NCI-H2029 (cell line): ENCODE results near the gene LST1.
A peak's percentile ranks its signal among the peaks of the same experiment; 100 is the strongest.
"Not testable (repeated sequence)": the region's sequence is repeated elsewhere in the genome, so short reads cannot be mapped to it uniquely, and the experiment has no call there.

Experiments used
- DNase-seq: peaks from one replicate; lab custom pipeline; 2025; lab: John Stamatoyannopoulos, UW

LST1 gene

DNA sequence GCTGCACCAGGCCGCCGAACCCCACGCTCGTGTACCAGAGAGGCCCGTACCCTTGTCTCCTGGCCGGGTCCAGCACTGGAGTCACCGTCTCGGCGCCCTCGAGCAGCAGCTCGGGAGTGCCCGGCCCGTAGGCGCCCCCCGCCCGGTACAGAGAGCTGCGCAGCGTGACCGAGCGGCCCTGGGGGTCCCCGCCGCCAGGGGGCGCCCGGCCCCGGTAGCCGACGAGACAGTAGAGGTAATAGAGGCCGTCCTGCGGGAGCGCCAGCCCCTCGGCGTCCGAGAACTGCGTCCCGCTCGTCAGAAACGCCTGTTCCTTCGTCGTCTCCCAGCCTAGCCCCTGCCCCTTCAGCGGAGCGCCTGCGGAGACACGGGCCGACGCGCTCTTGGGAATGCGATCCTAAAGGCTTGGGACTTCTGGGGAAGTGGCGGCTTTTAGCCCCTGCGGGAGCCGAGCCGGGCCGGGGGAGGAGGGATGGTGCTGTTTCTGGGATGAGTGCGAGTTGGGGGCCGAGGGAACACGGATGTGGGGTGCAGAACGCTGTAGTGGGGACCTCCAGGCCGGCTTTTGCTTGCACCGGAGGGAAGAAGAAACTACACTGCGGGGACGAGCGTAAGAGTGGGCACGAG is 5.2 kb upstream of the LST1 start:
- peak; percentile 46 for DNase-seq

DNA sequence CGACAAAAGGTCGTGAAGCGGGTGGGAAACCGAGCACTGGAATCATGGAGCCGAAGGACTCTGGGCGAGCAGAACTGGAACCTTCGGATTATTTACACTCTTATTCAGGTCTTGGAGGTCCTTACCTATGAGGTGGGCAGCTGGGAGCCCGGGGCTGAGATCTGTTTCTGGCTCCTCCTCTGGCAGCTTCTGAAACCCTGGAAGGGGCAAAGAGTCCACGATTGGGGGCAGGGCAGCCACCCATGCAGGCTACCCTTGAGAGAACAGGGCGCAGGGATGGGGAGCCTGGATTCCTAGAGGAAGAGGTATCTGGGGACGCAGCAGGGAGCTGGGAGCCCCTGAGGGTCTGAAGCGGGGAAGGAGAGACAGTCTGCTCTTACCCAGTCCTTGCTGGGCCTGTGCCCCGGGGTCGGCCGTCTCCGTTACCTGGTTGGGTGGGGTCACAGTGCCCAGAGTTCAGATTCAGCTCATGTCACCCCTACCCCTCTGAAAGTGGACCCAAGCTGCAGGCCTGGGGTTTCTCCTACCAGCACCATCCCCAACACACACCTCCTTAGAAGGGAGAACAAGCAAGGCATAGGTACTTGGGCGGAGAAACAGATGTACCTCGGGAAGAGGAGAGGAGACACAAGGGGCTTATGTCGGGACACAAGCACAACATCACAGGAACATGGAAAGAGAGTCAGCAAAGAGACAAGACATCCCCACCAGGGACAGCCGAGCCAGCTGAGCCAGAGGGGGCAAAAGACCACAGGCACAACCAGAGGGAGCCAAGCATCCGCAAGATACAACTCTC is 4.4 kb upstream of the LST1 start:
- no peak for DNase-seq

DNA sequence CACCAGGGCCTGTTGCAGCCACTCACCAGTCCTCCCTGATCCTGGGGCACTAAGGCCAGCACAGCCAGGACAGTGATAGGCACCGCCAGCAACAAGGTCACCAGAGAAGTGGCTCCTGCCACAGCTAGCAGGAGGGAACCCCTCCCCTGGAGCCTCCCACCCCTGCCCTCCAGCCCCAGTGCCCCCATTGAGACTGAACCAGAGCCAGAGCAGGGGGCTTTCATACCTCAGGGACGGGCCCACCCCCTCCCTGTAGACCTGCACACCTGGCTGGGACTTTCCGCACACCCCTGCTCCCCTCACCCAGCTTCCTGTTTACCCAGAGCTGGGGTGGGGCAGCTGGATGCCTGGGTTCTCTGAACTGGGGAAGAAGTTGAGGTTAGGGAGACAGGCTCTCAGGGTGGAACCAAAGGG is 3.8 kb upstream of the LST1 start, which contains the start of gene LTB:
Gene LTB (minus strand): TSS at position 195 of the 414 bp plus-strand sequence. CDS start 7 bp downstream, at position 188.
- DNase-seq: no peak

DNA sequence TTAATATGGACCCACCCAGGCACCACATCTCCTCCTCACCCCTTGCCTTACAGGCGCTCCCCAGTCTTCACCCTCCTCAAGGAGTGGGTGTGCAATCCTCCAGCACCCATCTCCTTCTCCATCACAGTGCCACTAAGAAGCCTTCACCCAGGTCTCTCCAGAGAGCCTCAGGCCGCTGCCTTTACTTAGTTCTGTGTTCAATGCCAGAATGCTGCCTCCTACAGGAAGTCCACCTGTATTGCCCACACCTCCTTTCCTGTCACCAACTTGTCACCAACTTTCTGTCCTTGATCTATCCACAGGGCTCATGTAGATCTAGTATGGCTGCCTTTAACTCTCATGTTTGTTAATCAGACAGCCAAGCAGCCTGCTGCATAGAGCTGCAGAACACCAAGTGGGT is 586 bp upstream of the LST1 start:
- DNase-seq: no peak

GRCh38 chr6:31586599-31587281 is 663 bp downstream of the LST1 start:
- DNase-seq: no peak

- no peak for DNase-seq
Observed at GRCh38 chr6:31587791-31588777, 2.0 kb downstream of the LST1 start.

GRCh38 chr6:31588871-31589650 is 3.0 kb downstream of the LST1 start:
- no peak for DNase-seq

DNA sequence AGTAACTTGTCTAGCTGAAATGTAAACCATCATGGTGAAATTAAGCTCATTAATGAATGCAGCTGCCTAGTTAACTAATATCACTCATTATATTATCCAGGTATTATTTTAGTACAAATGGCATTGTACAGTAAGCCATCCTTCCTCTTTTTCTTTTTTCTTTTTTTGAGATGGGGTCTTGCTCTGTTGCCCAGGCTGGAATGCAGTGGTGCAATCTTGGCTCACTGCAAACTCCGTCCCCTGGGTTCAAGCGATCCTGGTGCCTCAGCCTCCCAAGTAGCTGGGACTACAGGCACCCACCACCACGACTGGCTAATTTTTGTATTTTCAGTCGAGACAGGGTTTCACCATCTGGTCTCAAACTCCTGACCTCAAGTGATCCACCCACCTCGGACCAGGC is 4.6 kb downstream of the LST1 start:
- not testable (repeated sequence) for DNase-seq

- DNase-seq: no peak
Observed at GRCh38 chr6:31592396-31592771, 6.3 kb downstream of the LST1 start.

DNA sequence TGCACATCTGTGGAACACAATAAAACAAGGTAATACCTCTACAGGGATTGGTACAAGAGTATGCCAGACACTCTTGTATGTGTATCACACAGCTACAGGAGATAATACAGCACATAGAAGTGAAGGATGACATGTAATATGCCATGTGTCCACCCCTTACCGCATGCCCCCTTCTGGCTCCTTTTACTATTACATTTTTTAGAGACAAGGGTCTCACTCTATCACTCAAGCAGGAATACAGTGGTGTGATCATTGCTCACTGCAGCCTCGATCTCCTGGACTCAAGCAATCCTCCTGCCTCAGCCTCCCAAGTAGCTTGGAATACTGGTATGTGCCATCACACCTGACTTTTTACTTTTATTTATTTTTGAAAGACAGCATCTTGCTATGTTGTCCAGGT is 10.9 kb downstream of the LST1 start:
- no peak for DNase-seq

GRCh38 chr6:31607317-31607716 is 21.2 kb downstream of the LST1 start:
- DNase-seq: no peak

DNA sequence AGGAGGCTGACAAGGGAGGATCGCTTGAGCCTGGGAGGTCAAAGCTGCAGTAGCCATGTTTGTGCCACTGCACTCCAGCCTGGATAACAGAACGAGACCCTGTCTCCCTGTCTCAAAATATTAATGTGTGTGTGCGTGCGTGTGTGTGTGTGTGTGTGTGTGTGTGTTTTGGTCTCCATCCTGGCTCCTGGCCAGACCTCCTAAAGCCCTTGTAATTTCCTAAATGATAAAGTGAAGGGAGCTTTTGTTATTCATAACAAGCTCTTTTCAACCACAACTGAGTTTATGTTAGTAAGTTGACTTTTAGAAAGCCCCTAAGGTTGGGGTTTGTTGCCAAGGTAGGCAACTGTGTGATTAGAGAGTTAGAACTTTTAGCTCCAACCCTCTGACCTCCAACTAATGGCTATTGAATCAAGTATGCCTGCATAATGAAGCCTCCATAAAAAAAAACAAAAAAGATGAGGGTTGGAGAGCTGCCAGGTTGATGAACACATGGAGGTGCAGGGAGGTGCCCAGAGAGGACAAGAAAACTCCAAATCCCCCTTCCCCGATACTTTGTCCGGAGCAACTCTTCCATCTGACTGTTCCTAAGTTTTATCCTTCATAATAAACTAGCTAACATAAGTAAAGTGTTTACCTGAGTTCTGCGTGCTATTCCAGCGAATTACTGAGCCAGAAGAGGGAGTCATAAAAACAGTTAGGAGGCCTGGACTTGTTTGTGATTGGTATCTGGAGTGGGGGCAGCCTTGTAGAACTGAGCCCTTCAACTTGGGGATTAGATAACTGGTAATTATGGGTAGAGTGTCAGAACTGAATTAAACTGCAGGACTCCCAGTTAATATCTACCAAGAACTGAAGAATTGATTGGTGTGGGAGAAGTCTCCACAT is 23.7 kb downstream of the LST1 start:
- no peak for DNase-seq

- no peak for DNase-seq
Observed at GRCh38 chr6:31610968-31611367, 24.9 kb downstream of the LST1 start.

DNA sequence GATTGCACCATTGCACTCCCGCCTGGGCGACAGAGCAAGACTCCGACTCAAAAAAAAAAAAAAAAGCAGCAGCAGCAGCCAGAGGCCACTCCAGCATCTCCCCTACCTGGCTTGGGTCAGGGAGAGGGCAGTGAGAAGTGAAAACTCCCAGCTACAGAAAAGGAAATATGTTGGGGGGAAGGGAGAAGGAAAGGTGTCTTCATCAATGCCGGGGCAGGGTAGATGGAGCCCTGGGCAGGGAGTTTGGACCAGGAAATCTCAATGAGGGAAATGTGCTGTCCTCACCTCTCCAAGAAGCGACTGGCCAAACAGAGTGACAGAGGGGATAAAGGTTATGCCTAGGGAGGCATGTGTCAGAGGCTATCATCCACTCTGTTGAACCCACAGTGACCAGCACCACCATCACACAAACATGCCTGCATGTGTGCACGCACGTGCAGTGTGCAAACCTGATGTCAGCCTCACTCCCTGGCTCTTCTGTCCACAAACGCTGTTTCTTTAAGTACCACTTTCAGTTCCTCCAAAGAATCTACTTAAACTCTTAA is 28.1 kb downstream of the LST1 start:
- no peak for DNase-seq

DNA sequence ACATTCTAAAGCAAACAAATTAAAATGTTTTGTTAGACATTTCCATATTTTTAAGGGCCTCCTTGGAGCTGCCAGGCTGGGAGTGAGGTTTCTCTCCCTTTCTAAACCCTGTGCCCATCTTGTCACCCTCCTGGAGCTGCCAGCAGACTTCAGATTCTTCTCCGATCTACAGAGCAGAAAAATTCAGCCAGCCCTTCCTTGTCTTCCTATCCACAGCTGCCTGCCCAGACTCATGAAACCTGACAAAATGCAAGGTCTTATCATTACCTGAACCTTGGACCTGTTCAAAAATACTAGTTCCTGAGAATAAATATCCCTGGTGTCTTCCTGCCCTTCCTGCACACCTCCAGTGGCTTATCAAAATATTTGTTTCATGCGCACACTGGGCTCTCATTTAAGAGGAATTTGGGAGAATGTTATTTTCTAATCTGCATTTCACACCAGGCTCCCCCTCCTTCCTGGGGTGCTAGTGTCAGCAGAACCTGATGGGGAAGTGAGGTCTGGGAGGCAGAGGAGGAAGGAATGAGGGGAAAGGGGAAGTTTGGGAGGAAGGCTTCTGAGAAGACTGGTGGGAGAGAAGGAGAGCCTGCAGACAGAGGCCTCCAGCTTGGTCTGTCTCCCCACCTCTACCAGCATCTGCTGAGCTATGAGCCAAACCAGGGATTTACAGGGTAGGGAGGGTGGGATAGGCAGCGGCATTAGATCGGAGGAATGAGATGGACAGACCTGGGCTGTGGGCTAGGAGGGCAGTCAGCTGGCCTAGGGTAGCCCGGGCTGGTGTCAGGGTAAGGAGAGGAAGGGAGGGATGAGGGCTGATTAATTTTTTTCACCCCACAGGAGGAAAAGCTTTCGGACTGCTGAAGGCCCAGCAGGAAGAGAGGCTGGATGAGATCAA is 28.9 kb downstream of the LST1 start, which contains the start of gene AIF1:
Gene AIF1 (plus strand): TSS at position 551 of the 895 bp plus-strand sequence. CDS start 96 bp downstream, at position 647.
- no peak for DNase-seq

DNA sequence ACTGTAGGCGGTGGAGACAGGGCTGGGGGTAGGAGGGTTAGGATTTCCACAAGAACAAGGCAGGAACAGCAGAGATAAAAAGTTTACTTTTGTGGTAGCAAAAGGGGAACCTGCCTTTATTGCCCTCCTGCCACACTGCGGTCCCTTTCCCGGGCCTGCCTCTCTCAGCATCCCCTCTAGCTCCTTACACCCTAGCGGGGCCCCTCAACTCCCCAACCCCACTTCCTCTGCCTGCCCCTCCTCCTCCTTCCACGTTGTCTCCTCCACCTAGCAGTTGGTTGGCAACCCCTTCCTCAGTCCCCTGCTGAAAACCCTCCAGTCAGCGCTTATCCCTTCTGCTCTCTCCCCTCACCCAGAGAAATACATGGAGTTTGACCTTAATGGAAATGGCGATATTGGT is 29.7 kb downstream of the LST1 start:
- DNase-seq: no peak

DNA sequence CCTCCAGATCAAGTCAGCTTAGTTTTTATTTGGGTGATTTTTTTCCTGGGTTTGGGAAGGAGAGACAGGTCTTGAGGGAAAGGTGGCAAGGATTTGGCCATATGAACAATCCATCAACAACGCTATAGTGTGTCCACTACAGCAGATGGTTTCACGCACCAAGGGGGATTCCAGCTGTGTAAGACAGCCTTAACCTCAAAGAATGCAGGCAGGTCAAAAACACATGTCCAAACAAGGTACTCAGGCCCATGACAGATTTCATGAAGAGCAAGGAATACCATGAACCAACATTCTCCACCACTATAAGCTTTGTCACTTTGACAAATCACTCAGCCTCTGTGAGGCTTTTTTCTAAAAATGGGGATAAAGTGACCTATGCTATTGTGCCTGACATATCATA is 30.9 kb downstream of the LST1 start:
- no peak for DNase-seq

GRCh38 chr6:31619805-31620585 is 33.9 kb downstream of the LST1 start:
- DNase-seq: peak; percentile 99
